Measurements from ENCODE around the gene ADCY10. TPM values are rescaled to one million over a fixed set of nuclear protein-coding genes. Genes with fewer than 3 reads are reported as not detected.

ADCY10 gene
- total and polyA plus RNA-seq, 12 donors: 0.07 to 0.61 (median 0.24) TPM; not detected in 2

- H3K27me3 ChIP-seq: no peaks in the 10 kb centered on the region
- peaks cover 0 to 19% of the 10 kb centered on the region in 2 donors for H3K36me3 ChIP-seq (replicated peaks in 1 of 2)
- H3K4me3 ChIP-seq: no peak overlapping the region
- WGBS, 4 donors: 47 to 82% (median 58%) methylated on average over 5 of the region's 5 CpGs
- peaks cover 8 to 9% of the 10 kb centered on the region in 2 donors for H3K4me1 ChIP-seq (replicated peaks in 1 of 2)
- H3K27ac ChIP-seq: peak overlapping the region in 2 of 5 donors; percentile 45 to 72
- peak in 6 of 7 donors; percentile 32 to 81 (median 44) for DNase-seq
- no peak for TF ChIP-seq CTCF (IDR thresholded peaks at IDR 0.05)
- no peak for TF ChIP-seq POLR2A (IDR thresholded peaks at IDR 0.05)
- intact Hi-C loops (cut with DNase I): loop anchor here in 1 of 2 donors (5.0 kb wide), 1 partner anchor 69 kb away; the partner anchor contains the start of gene MPZL1
- no peaks in the 10 kb centered on the region for H3K9me3 ChIP-seq (replicated peaks in 1 of 3)
Observed at GRCh38 chr1:167791281-167792187, 122.4 kb downstream of the ADCY10 start.

- Histone ChIP-seq H3K9me3 (replicated peaks in 1 of 3) (no peaks in the 10 kb centered on the region), H3K27ac (no peak overlapping the region), H3K27me3 (no peaks in the 10 kb centered on the region), H3K4me1 (replicated peaks in 1 of 2) (no peaks in the 10 kb centered on the region), H3K36me3 (replicated peaks in 1 of 2) (peaks cover 0 to 19% of the 10 kb centered on the region in 2 donors), H3K4me3 (no peak overlapping the region)
- TF ChIP-seq POLR2A (IDR thresholded peaks at IDR 0.05): no peak
- no peak for TF ChIP-seq CTCF (IDR thresholded peaks at IDR 0.05)
- intact Hi-C loops (cut with DNase I): loop anchor here in 1 of 2 donors (5.0 kb wide), 1 partner anchor 68 kb away; the partner anchor contains the start of gene MPZL1
- WGBS, 4 donors: 86 to 91% (median 89%) methylated on average over 5 of the region's 5 CpGs
- no peak for DNase-seq
Observed at GRCh38 chr1:167790117-167790516, 123.8 kb downstream of the ADCY10 start.

- H3K27ac ChIP-seq: no peak overlapping the region
- no peaks in the 10 kb centered on the region for H3K27me3 ChIP-seq
- intact Hi-C loops (cut with DNase I): no loop called here
- 92 to 98% (median 94%) methylated on average over 2 to 3 of the region's 3 CpGs for WGBS, 4 donors
- no peak for TF ChIP-seq CTCF (IDR thresholded peaks at IDR 0.05)
- no peak for DNase-seq
- H3K4me3 ChIP-seq: no peak overlapping the region
- no peaks in the 10 kb centered on the region for H3K4me1 ChIP-seq (replicated peaks in 1 of 2)
- H3K36me3 ChIP-seq (replicated peaks in 1 of 2): peaks cover 0 to 19% of the 10 kb centered on the region in 2 donors
- H3K9me3 ChIP-seq (replicated peaks in 1 of 3): no peaks in the 10 kb centered on the region
Observed at GRCh38 chr1:167789501-167789900, 124.4 kb downstream of the ADCY10 start.

GRCh38 chr1:167786502-167786901, 127.4 kb downstream of the ADCY10 start:
- DNase-seq: no peak
- 93 to 99% (median 96%) methylated on average over 5 of the region's 5 CpGs for WGBS, 4 donors
- intact Hi-C loops (cut with DNase I): no loop called here
- no peak overlapping the region for H3K27ac ChIP-seq
- no peaks in the 10 kb centered on the region for H3K4me1 ChIP-seq (replicated peaks in 1 of 2)
- no peaks in the 10 kb centered on the region for H3K9me3 ChIP-seq (replicated peaks in 1 of 3)
- H3K27me3 ChIP-seq: no peaks in the 10 kb centered on the region
- TF ChIP-seq CTCF (IDR thresholded peaks at IDR 0.05): no peak
- no peak for TF ChIP-seq POLR2A (IDR thresholded peaks at IDR 0.05)
- no peak overlapping the region for H3K4me3 ChIP-seq
- peaks cover 0 to 19% of the 10 kb centered on the region in 2 donors for H3K36me3 ChIP-seq (replicated peaks in 1 of 2)

All from adrenal gland (tissue), 12 donors.